CD4-positive, alpha-beta memory T cell (primary cell): ENCODE results near the gene SLC15A3. TPM values are rescaled to one million over a fixed set of nuclear protein-coding genes. Genes with fewer than 3 reads are reported as not detected.
A peak's percentile ranks its signal among the peaks of the same experiment; 100 is the strongest.

Source experiments
- CTCF ChIA-PET: fragments of 350-600 bp; sonication (Branson Sonifier 250); formaldehyde crosslinking; loops from one replicate; lab custom pipeline; 2021; ENCODE audit warnings: inconsistent platforms; ENCODE audit not compliant: partially characterized antibody; lab: Charles Lee
- POLR2A ChIA-PET: fragments of 350-600 bp; sonication (Branson Sonifier 250); formaldehyde crosslinking; loops from one replicate; lab custom pipeline; 2021; ENCODE audit not compliant: partially characterized antibody; lab: Charles Lee
- DNase-seq, 5 donors: peaks; one replicate each; pipeline versions ENCODE4 v3.0.0 to v3.0.0-alpha.2; 2020 to 2022; ENCODE audit warnings: mixed read lengths in 1 of 5
- H3K27ac ChIP-seq: one replicate; pipeline ENCODE4 v1.7.0; 2013; ENCODE audit warnings: low read depth, low read length
- H3K27me3 ChIP-seq: 2 replicates; pipeline ENCODE4 v1.7.0; 2013; ENCODE audit warnings: mild to moderate bottlenecking, low read length, moderate library complexity; ENCODE audit not compliant: insufficient read depth
- H3K36me3 ChIP-seq: 2 replicates; pipeline ENCODE4 v1.7.0; 2013; ENCODE audit warnings: mild to moderate bottlenecking, low read length, moderate library complexity; ENCODE audit not compliant: insufficient read depth
- H3K4me1 ChIP-seq: 2 replicates; pipeline ENCODE4 v1.7.0; 2013; ENCODE audit warnings: mild to moderate bottlenecking, low read length, moderate library complexity; ENCODE audit not compliant: insufficient read depth
- H3K4me3 ChIP-seq, 2 donors: one replicate each; pipeline ENCODE4 v1.7.0; 2013; ENCODE audit warnings: low read length in 2 of 2, mild to moderate bottlenecking in 1 of 2
- H3K9me3 ChIP-seq, 2 donors: one replicate each; pipeline ENCODE4 v1.7.0; 2013; ENCODE audit warnings: low read length in 2 of 2, control low read depth in 1 of 2; ENCODE audit not compliant: control insufficient read depth in 1 of 2
- H3K27ac Mint-ChIP-seq, 7 donors: one replicate each; pipeline ENCODE4 v1.8.0; 2020 to 2021; ENCODE audit warnings: mixed read lengths in 7 of 7, mild to moderate bottlenecking in 6 of 7, inconsistent platforms in 3 of 7, moderate library complexity in 3 of 7
- H3K27me3 Mint-ChIP-seq, 2 donors: one replicate each; pipeline ENCODE4 v1.8.0; 2020 to 2021; ENCODE audit warnings: mixed read lengths in 2 of 2
- H3K36me3 Mint-ChIP-seq, 2 donors: one replicate each; pipeline ENCODE4 v1.8.0; 2020 to 2021; ENCODE audit warnings: mixed read lengths in 2 of 2, inconsistent platforms in 1 of 2, mild to moderate bottlenecking in 1 of 2
- H3K4me1 Mint-ChIP-seq, 4 donors: one replicate each; pipeline ENCODE4 v1.8.0; 2020 to 2021; ENCODE audit warnings: mixed read lengths in 4 of 4, mild to moderate bottlenecking in 1 of 4
- H3K4me3 Mint-ChIP-seq, 8 donors: one replicate each; pipeline ENCODE4 v1.8.0; 2020 to 2021; ENCODE audit warnings: mixed read lengths in 8 of 8, mild to moderate bottlenecking in 7 of 8, moderate library complexity in 6 of 8, inconsistent platforms in 3 of 8
- H3K9me3 Mint-ChIP-seq, 8 donors: one replicate each; pipeline ENCODE4 v1.8.0; 2020 to 2021; ENCODE audit warnings: mixed read lengths in 8 of 8, mild to moderate bottlenecking in 5 of 8, inconsistent platforms in 3 of 8, moderate library complexity in 1 of 8
- intact Hi-C: fragments of 100-400 bp; cut with micrococcal nuclease; formaldehyde crosslinking; loops from one replicate; pipeline ENCODE4 v1.15.1; 2023
- polyA plus RNA-seq, 2 donors: library from polyadenylated mRNA; unstranded; fragments of 300-500 nt; fragmentation: Illumina TruSeq; gene quantifications; one replicate each; pipeline ENCODE4 v1.2.3, GENCODE V29; 2021
- total RNA-seq, 2 experiments: library from RNA; stranded (reverse); gene quantifications; one replicate each; pipeline ENCODE4 v1.2.3, GENCODE V29; 2021

Gene SLC15A3
- total and polyA plus RNA-seq, 4 experiments from 2014 or later = 0.29 to 5.4 (median 4.6) TPM; not detected in 1

GRCh38 chr11:60964801-60965200 lies 12.8 kb upstream of the SLC15A3 start:
- no peak overlapping the region for H3K4me3 Mint-ChIP-seq
- H3K27me3 ChIP-seq = no peaks in the 10 kb centered on the region
- H3K4me1 Mint-ChIP-seq = no peaks in the 10 kb centered on the region
- no peak overlapping the region for H3K27ac Mint-ChIP-seq
- H3K36me3 Mint-ChIP-seq = no peaks in the 10 kb centered on the region
- H3K9me3 Mint-ChIP-seq = peaks cover 0 to 9% (median 2%) of the 10 kb centered on the region in 8 donors
- no peak for DNase-seq
- POLR2A ChIA-PET = no interaction called here
- intact Hi-C loops = no loop called here
- H3K36me3 ChIP-seq = no peaks in the 10 kb centered on the region
- CTCF ChIA-PET = no interaction called here
- no peaks in the 10 kb centered on the region for H3K9me3 ChIP-seq
- H3K27ac ChIP-seq = no peak overlapping the region
- peaks cover 0 to 1% of the 10 kb centered on the region in 2 donors for H3K27me3 Mint-ChIP-seq
- H3K4me1 ChIP-seq = no peaks in the 10 kb centered on the region
- H3K4me3 ChIP-seq = no peak overlapping the region

DNA sequence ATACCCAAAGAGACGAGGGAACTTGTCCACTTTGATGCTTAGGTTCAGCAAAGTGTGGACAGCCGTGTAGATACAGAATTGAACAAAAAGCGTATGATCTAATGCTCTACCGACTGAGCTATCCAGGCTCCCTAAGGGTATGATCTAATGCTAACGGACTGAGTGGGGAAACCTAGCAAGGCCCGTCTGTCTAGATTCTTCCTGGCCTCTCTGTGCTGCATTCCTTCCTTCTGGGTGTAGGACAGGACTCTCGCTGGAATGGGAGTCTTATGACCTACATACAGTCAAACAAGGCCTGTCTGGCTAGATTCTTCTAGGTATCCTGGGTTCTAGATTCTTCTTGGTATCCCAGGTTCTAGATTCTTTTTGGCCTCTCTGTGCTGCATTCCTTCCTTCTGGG lies 8.4 kb upstream of the SLC15A3 start:
- no peaks in the 10 kb centered on the region for H3K9me3 ChIP-seq
- H3K27me3 ChIP-seq = no peaks in the 10 kb centered on the region
- no peaks in the 10 kb centered on the region for H3K36me3 ChIP-seq
- Mint-ChIP-seq H3K27ac (no peak overlapping the region), H3K9me3 (no peaks in the 10 kb centered on the region), H3K27me3 (peaks cover 1% of the 10 kb centered on the region in 2 donors), H3K4me1 (no peaks in the 10 kb centered on the region), H3K4me3 (no peak overlapping the region), H3K36me3 (no peaks in the 10 kb centered on the region)
- no peak overlapping the region for H3K4me3 ChIP-seq
- ChIA-PET POLR2A (interaction anchor here (1.7 kb wide), 1 partner anchor 11 kb away, joined by 3 read pairs; the partner anchor contains the start of gene CD6), CTCF (interaction anchor here (1.3 kb wide), 1 partner anchor 9 kb away, joined by 4 read pairs; no protein-coding TSS in a partner anchor)
- H3K27ac ChIP-seq = no peak overlapping the region
- H3K4me1 ChIP-seq = no peaks in the 10 kb centered on the region
- no peak for DNase-seq
- intact Hi-C loops = no loop called here

- H3K27me3 Mint-ChIP-seq = peaks cover 1% of the 10 kb centered on the region in 2 donors
- H3K9me3 ChIP-seq = no peaks in the 10 kb centered on the region
- H3K4me1 ChIP-seq = no peaks in the 10 kb centered on the region
- peak overlapping the region in 1 of 8 donors; percentile 41 for H3K4me3 Mint-ChIP-seq
- intact Hi-C loops = no loop called here
- no peak overlapping the region for H3K4me3 ChIP-seq
- H3K27ac ChIP-seq = no peak overlapping the region
- ChIA-PET CTCF (interaction anchor here (1.3 kb wide), 1 partner anchor 10 kb away, joined by 4 read pairs; no protein-coding TSS in a partner anchor), POLR2A (interaction anchor here (1.2 kb wide), 1 partner anchor 9 kb away, joined by 3 read pairs; no protein-coding TSS in a partner anchor)
- no peaks in the 10 kb centered on the region for H3K36me3 ChIP-seq
- H3K27me3 ChIP-seq = no peaks in the 10 kb centered on the region
- no peaks in the 10 kb centered on the region for H3K9me3 Mint-ChIP-seq
- H3K36me3 Mint-ChIP-seq = no peaks in the 10 kb centered on the region
- no peaks in the 10 kb centered on the region for H3K4me1 Mint-ChIP-seq
- no peak overlapping the region for H3K27ac Mint-ChIP-seq
- DNase-seq = no peak
Measured at GRCh38 chr11:60959431-60959830, 7.5 kb upstream of the SLC15A3 start.

DNA sequence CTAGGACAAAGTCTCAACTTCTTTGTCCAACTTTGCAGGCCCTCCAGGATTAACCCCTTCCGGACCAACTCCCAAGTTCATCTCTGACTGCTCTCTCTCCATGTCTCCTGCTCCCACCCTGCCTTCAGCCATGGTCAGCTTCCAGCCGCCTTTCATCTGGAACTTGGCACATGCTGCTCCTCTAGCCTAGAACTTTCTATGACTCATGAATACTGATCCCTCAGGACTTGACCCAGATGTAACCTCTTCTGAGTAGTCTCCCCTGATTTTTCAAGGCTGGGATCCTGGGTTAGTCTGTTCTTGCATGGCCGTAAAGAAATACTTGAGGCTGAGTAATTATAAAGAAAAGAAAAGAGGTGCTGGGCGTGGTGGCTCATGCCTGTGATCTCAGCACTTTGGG lies 5.2 kb upstream of the SLC15A3 start:
- no peaks in the 10 kb centered on the region for H3K36me3 Mint-ChIP-seq
- H3K9me3 Mint-ChIP-seq = no peaks in the 10 kb centered on the region
- Histone ChIP-seq H3K27ac (no peak overlapping the region), H3K9me3 (no peaks in the 10 kb centered on the region), H3K4me3 (no peak overlapping the region), H3K4me1 (peaks cover 7% of the 10 kb centered on the region), H3K36me3 (no peaks in the 10 kb centered on the region), H3K27me3 (no peaks in the 10 kb centered on the region)
- H3K4me1 Mint-ChIP-seq = peaks cover 6 to 10% (median 8%) of the 10 kb centered on the region in 4 donors
- POLR2A ChIA-PET = no interaction called here
- intact Hi-C loops = no loop called here
- CTCF ChIA-PET = interaction anchor here (1.1 kb wide), 1 partner anchor 230 kb away, joined by 3 read pairs; no protein-coding TSS in a partner anchor
- no peak overlapping the region for H3K4me3 Mint-ChIP-seq
- DNase-seq = no peak
- H3K27ac Mint-ChIP-seq = peak overlapping the region in 1 of 7 donors; percentile 58
- peaks cover 7% of the 10 kb centered on the region in 2 donors for H3K27me3 Mint-ChIP-seq

DNA sequence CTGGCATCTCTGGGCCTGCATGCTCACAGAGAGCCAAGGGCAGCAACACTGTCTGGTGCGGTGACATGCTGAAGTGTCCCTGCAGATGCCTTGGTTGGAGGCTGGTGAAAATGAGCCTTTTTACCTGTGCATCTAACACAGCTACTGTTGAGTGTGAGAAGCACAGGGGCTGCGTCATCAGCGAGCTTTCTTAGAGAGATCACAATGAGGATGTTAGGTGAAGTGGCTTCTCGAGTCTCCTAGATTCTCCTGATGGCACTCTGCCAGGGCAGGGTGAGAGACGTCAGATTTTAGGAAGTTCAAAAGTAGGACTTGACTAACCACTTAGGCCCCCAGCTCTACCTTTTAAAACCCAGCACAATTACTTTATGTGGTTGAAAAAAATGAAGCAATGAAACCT lies 3.6 kb upstream of the SLC15A3 start:
- peaks cover 9% of the 10 kb centered on the region for H3K4me1 ChIP-seq
- Mint-ChIP-seq H3K27ac (no peak overlapping the region), H3K27me3 (peaks cover 7 to 8% of the 10 kb centered on the region in 2 donors), H3K9me3 (no peaks in the 10 kb centered on the region), H3K36me3 (no peaks in the 10 kb centered on the region), H3K4me3 (no peak overlapping the region), H3K4me1 (peaks cover 6 to 16% (median 11%) of the 10 kb centered on the region in 4 donors)
- CTCF ChIA-PET = interaction anchor here (1.6 kb wide), 1 partner anchor 41 kb away, joined by 3 read pairs; no protein-coding TSS in a partner anchor
- H3K36me3 ChIP-seq = no peaks in the 10 kb centered on the region
- no peak overlapping the region for H3K27ac ChIP-seq
- POLR2A ChIA-PET = no interaction called here
- H3K9me3 ChIP-seq = no peaks in the 10 kb centered on the region
- intact Hi-C loops = no loop called here
- H3K4me3 ChIP-seq = no peak overlapping the region
- H3K27me3 ChIP-seq = peaks cover 6% of the 10 kb centered on the region
- DNase-seq = no peak

- CTCF ChIA-PET = interaction anchor here (1.4 to 1.6 kb wide), 2 partner anchors 9 to 39 kb away, joined by 3 read pairs; no protein-coding TSS in a partner anchor
- Mint-ChIP-seq H3K4me1 (peaks cover 6 to 20% (median 11%) of the 10 kb centered on the region in 4 donors), H3K9me3 (no peaks in the 10 kb centered on the region), H3K27me3 (peaks cover 7 to 10% of the 10 kb centered on the region in 2 donors), H3K27ac (no peak overlapping the region), H3K4me3 (no peak overlapping the region), H3K36me3 (no peaks in the 10 kb centered on the region)
- Histone ChIP-seq H3K27me3 (peaks cover 9% of the 10 kb centered on the region), H3K36me3 (no peaks in the 10 kb centered on the region), H3K4me1 (peaks cover 9% of the 10 kb centered on the region), H3K27ac (no peak overlapping the region), H3K9me3 (no peaks in the 10 kb centered on the region), H3K4me3 (no peak overlapping the region)
- intact Hi-C loops = no loop called here
- no peak for DNase-seq
- POLR2A ChIA-PET = interaction anchor here (0.7 kb wide), 1 partner anchor 17 kb away, joined by 3 read pairs; the partner anchor contains the start of gene CD6
Measured at GRCh38 chr11:60954421-60954820, 2.4 kb upstream of the SLC15A3 start.

GRCh38 chr11:60953781-60954180 lies 1.8 kb upstream of the SLC15A3 start:
- no peaks in the 10 kb centered on the region for H3K36me3 ChIP-seq
- no peaks in the 10 kb centered on the region for H3K9me3 ChIP-seq
- ChIA-PET POLR2A (interaction anchor here (0.7 kb wide), 1 partner anchor 18 kb away, joined by 3 read pairs; the partner anchor contains the start of gene CD6), CTCF (interaction anchor here (0.8 to 1.5 kb wide), 3 partner anchors 8 to 22 kb away, joined by 3 to 4 read pairs (median 4); no protein-coding TSS in a partner anchor)
- H3K27ac Mint-ChIP-seq = peak overlapping the region in 1 of 7 donors; percentile 72
- no peaks in the 10 kb centered on the region for H3K36me3 Mint-ChIP-seq
- H3K4me1 ChIP-seq = peaks cover 9% of the 10 kb centered on the region
- DNase-seq = no peak
- H3K4me1 Mint-ChIP-seq = peaks cover 6 to 20% (median 11%) of the 10 kb centered on the region in 4 donors
- H3K27me3 ChIP-seq = peaks cover 9% of the 10 kb centered on the region
- H3K9me3 Mint-ChIP-seq = no peaks in the 10 kb centered on the region
- intact Hi-C loops = loop anchor here (2.0 kb wide), 1 partner anchor 39 kb away; the partner anchor contains the start of gene TMEM109
- no peak overlapping the region for H3K4me3 ChIP-seq
- peaks cover 5 to 9% of the 10 kb centered on the region in 2 donors for H3K27me3 Mint-ChIP-seq
- no peak overlapping the region for H3K27ac ChIP-seq
- no peak overlapping the region for H3K4me3 Mint-ChIP-seq
